ENCODE measurements around the gene TMPRSS11D.

Gene TMPRSS11D

GRCh38 chr4:67884701-67885100 lies 899 bp upstream of the TMPRSS11D start:
- DNase-seq, result no peak

DNA sequence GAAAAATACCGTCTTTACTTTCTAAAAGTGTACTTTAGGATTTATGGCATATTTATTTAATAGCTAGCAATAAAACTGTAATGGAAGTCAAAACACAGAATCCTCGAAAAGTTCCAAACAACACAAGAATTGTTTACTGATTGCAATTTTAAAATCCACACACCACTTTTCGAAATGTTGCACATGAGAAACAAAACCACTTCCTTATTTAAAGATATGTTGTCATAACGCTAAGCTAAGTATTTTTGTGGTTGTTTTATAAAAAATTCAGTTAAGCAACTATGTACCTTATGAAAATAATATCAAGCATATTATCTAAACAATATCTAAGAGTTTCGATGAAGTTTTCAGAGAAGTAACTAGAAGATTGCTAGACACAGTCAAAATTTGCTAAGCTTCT lies 344 bp downstream of the TMPRSS11D start:
- DNase-seq, result no peak

DNA sequence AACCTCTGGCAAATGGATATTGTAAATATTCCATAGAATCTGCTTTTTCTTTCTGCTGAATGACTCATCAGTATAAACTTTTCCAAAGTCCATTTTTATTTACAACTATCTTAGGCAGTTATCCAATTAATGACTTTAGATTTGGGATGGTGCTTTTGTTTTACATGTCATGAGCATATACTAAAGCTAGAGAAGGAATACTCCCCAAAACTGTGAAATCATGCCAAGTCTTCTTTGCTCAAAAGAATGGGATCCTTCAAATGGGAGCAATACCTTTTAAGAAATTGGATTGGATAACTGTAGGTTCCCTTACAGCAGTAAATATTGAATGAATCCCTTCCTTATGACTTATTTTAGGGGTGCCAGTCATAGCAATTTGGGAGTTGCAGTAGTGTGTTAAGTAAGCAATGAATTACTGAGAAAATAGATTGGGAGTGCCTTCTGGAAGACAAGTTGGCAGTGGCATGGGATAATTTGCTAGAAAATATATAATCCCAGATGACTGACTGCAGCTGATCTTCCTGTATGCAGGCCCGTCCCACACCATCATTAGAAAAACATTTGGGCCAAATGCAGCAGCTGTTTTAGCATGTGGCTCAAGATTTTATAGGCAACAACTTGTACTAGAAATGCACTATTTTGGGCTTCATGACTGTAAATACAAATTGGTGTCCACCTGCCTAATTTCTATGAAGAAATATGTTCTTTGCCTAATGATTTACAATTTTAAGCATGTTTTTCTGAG lies 2.8 kb downstream of the TMPRSS11D start:
- DNase-seq, result no peak

DNA sequence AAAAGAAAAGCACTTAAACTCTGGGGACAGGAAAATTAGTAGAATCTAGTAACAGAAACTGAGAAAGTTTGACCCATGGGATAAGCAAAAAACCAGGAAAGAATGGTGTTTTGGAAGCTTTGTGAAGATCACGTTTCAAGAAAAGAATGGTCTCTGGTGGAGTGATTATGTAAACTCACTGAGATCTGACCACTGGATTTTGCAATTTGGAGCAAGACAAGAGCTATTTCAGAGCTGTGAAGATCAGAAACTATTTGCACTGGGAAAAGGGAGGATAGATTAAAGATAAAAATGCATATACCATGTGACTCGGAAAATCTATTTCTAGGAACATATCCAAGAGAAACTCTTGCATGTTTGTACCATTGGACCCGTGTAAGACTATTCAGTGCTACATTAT lies 4.3 kb downstream of the TMPRSS11D start:
- no peak for DNase-seq

GRCh38 chr4:67877086-67877485 lies 6.7 kb downstream of the TMPRSS11D start:
- no peak for DNase-seq

DNA sequence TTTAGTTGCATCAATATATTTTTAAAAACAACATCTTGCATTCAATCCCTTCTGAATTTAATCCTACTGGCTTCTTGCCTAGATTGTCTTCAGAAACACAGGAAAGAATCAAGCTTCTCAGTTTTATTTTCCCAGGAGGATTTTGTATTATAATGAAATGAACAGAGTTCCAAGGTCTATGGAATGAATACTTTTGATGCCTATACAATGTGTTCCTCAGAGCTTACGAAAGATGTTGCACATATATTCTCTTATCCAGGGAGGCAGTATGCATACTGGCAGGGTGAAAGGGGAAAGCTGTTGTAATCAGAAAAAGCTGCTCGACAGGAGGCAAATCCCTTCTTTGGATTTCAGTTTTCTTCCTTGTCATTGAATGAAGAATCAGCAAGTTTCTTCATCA lies 8.8 kb downstream of the TMPRSS11D start:
- no peak for DNase-seq

- DNase-seq, result no peak
Observed at GRCh38 chr4:67873116-67873515, 10.7 kb downstream of the TMPRSS11D start.

DNA sequence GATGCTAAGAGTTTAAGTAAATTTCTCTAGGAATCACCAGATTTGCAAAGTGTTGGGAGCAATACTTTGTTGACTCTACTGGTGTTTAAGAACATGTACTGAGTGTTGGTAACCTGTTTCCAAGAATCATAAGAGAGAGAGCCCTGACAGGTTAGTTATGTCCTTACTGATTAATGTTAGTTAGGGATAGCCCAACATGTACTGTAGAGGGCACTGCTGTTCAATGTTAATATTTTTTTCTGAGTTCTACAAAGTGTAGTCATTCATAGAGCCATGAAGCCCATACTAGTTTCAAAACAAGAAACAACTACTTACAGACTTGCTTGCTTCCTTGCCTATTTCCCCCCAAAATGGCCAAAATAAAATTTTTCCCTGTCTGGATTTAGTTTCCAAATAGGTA lies 11.9 kb downstream of the TMPRSS11D start:
- no peak for DNase-seq

- DNase-seq, result no peak
Observed at GRCh38 chr4:67869580-67870190, 14.1 kb downstream of the TMPRSS11D start.

- DNase-seq, result no peak
Observed at GRCh38 chr4:67861513-67861912, 22.3 kb downstream of the TMPRSS11D start.

GRCh38 chr4:67853336-67853735 lies 30.5 kb downstream of the TMPRSS11D start:
- no peak for DNase-seq

DNA sequence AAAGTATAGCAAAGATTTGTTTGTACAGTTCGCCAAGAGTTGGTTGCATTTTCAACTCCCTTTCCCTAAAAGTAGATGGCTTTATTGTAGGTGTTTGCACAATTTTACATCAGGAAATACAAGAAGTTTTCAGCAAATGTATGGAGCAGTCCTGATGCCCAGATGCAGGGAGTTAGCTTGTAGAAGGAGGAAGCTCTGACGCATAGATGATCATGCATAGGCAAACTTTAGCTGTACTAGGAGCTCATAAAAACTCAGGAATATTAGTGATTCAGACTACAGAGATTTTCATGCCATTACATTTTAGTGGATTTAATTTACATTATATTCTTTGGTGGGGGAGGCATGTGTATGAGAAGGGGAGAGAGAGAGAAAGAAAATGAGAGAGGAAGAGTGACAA lies 62.9 kb downstream of the TMPRSS11D start:
- DNase-seq, result no peak

DNA sequence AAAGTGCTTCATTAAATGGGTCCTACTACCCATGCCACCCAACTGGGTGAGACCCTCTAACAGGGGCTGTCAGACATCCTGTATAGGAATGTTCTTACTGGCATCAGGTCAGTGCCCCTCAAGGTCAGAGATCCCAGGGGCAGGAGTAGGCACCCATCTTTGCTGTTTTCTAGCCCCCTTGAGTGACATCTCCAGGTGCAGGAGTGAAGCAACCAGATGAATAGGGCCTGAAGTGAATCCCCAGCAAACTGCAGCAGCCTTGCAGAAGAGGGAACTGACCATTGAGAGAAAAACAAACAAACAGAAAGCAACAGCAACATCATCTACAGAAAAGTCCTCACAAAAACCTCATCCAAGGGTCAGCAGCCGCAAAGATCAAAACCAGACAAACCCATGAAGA lies 73.8 kb downstream of the TMPRSS11D start:
- DNase-seq, result no peak

GRCh38 chr4:67809502-67809901 lies 74.3 kb downstream of the TMPRSS11D start:
- DNase-seq, result no peak

- no peak for DNase-seq
Observed at GRCh38 chr4:67796810-67797209, 87.0 kb downstream of the TMPRSS11D start.

- no peak for DNase-seq
Observed at GRCh38 chr4:67790721-67791120, 93.1 kb downstream of the TMPRSS11D start.

GRCh38 chr4:67787311-67787710 lies 96.5 kb downstream of the TMPRSS11D start:
- DNase-seq, result no peak

GRCh38 chr4:67785528-67785927 lies 98.3 kb downstream of the TMPRSS11D start:
- DNase-seq, result no peak

- DNase-seq, result no peak
Observed at GRCh38 chr4:67779631-67780030, 104.2 kb downstream of the TMPRSS11D start.

GRCh38 chr4:67776746-67777145 lies 107.1 kb downstream of the TMPRSS11D start:
- DNase-seq, result no peak
